HCT116 (cell line): ENCODE data around the gene CROCC. TPM values are rescaled to one million over a fixed set of nuclear protein-coding genes. Genes with fewer than 3 reads are reported as not detected.
A peak's percentile ranks its signal among the peaks of the same experiment; 100 is the strongest.
"Not testable (repeated sequence)": the region's sequence is repeated elsewhere in the genome, so short reads cannot be mapped to it uniquely, and the experiment has no call there.

Source experiments
- ATAC-seq: fragments of 200-7000 bp; cut with Tn5 transposase; 2 replicates; pipeline ENCODE4 v1.9.1; 2020; ENCODE audit warnings: mild to moderate bottlenecking, moderate library complexity
- BruUV-seq: library from RNA; stranded (reverse); fragments of 400-500 nt; replicated peaks from 2 replicates; lab custom pipeline; 2021; lab: Mats Ljungman, UMichigan
- CTCF ChIA-PET: fragments of 300-600 bp; sonication (Branson Sonifier 250); formaldehyde crosslinking; loops from one replicate; lab custom pipeline; 2021; ENCODE audit warnings: antibody characterized with exemption; lab: Charles Lee
- POLR2A ChIA-PET: fragments of 300-600, 350-600 bp; sonication (Branson Sonifier 250); formaldehyde crosslinking; loops from one replicate; lab custom pipeline; 2021; ENCODE audit warnings: antibody characterized with exemption; lab: Charles Lee
- RAD21 ChIA-PET, 2 experiments: fragments of 300-600 bp; sonication (Branson Sonifier 250); formaldehyde crosslinking; loops; one replicate each; lab custom pipeline; 2023; ENCODE audit warnings: low total read pairs in 2 of 2; ENCODE audit not compliant: uncharacterized antibody in 2 of 2, unreplicated experiment in 2 of 2, low non-redundant PET in 1 of 2; lab: Charles Lee
- DNase-seq: peaks from one replicate; pipeline ENCODE4 v3.0.0-alpha.2; 2010; ENCODE audit warnings: low read depth, low spot score
- H2AFZ ChIP-seq: fragments of 200-600 bp; shearing (Covaris generic), sonication (generic); 2 replicates; pipeline ENCODE4 v1.6.1; 2017; ENCODE audit warnings: low read depth, mixed run types, mixed read lengths, antibody characterized with exemption, low read length; ENCODE audit not compliant: poor library complexity, severe bottlenecking
- H3K27ac ChIP-seq: 2 replicates; pipeline ENCODE4 v1.5.1; 2012; ENCODE audit warnings: low read depth, low read length
- H3K27me3 ChIP-seq: fragments of 200-600 bp; sonication (generic); 2 replicates; pipeline ENCODE4 v1.6.1; 2016; ENCODE audit warnings: mixed run types, low read length, mixed read lengths; ENCODE audit not compliant: insufficient read depth
- H3K36me3 ChIP-seq, 2 experiments: fragments of 200-500 bp in 1 of 2; fragments of 200-600 bp in 1 of 2; sonication (Bioruptor generic) in 1 of 2; sonication (generic) in 1 of 2; 2 replicates each; pipeline versions ENCODE4 v1.5.1 to v1.6.1; 2014 to 2016; ENCODE audit warnings: low read length in 2 of 2, inconsistent platforms in 1 of 2, mixed read lengths in 1 of 2, mixed run types in 1 of 2; ENCODE audit not compliant: insufficient read depth in 2 of 2, control insufficient read depth in 1 of 2
- H3K4me1 ChIP-seq, 2 experiments: fragments of 200-600 bp in 1 of 2; sonication (generic) in 1 of 2; 2 replicates each; pipeline versions ENCODE4 v1.5.1 to v1.6.1; 2012 to 2017; ENCODE audit warnings: low read length in 2 of 2, inconsistent platforms in 1 of 2, mild to moderate bottlenecking in 1 of 2, mixed read lengths in 1 of 2, mixed run types in 1 of 2, moderate library complexity in 1 of 2; ENCODE audit not compliant: insufficient read depth in 2 of 2, control insufficient read depth in 1 of 2
- H3K4me2 ChIP-seq: fragments of 200-600 bp; sonication (generic); 2 replicates; pipeline ENCODE4 v1.6.1; 2017; ENCODE audit warnings: mixed run types, low read length, mixed read lengths
- H3K4me3 ChIP-seq, 2 experiments: fragments of 200-600 bp in 1 of 2; sonication (generic) in 1 of 2; replicated peaks in 1 of 2; 2 replicates each; pipeline ENCODE4 v1.5.1; 2011 to 2016; ENCODE audit warnings: low read length in 2 of 2, control low read depth in 1 of 2, low read depth in 1 of 2, mild to moderate bottlenecking in 1 of 2, mixed read lengths in 1 of 2, mixed run types in 1 of 2
- H3K79me2 ChIP-seq: fragments of 200-600 bp; sonication (generic); 2 replicates; pipeline ENCODE4 v1.6.1; 2017; ENCODE audit warnings: mild to moderate bottlenecking, mixed run types, low read length, moderate library complexity, mixed read lengths; ENCODE audit not compliant: insufficient read depth
- H3K9ac ChIP-seq: fragments of 200-600 bp; sonication (generic); 2 replicates; pipeline ENCODE4 v1.6.1; 2016; ENCODE audit warnings: low read length, mixed read lengths
- H3K9me2 ChIP-seq: fragments of 200-600 bp; sonication (generic), shearing (Covaris generic); 2 replicates; pipeline ENCODE4 v1.6.1; 2017; ENCODE audit warnings: mixed run types, mild to moderate bottlenecking, moderate library complexity; ENCODE audit not compliant: insufficient read depth
- H3K9me3 ChIP-seq, 2 experiments: fragments of 200-500 bp in 1 of 2; fragments of 200-600 bp in 1 of 2; sonication (Bioruptor generic) in 1 of 2; sonication (generic) in 1 of 2; 2 replicates each; pipeline ENCODE4 v1.6.1; 2014 to 2017; ENCODE audit warnings: low read length in 2 of 2, mixed read lengths in 2 of 2, inconsistent platforms in 1 of 2, low read depth in 1 of 2, mild to moderate bottlenecking in 1 of 2, mixed run types in 1 of 2, moderate library complexity in 1 of 2; ENCODE audit not compliant: control insufficient read depth in 1 of 2, insufficient read depth in 1 of 2
- H4K20me1 ChIP-seq: fragments of 200-600 bp; sonication (generic), shearing (Covaris generic); 2 replicates; pipeline ENCODE4 v1.6.1; 2017; ENCODE audit warnings: mixed run types, mild to moderate bottlenecking, moderate library complexity; ENCODE audit not compliant: insufficient read depth
- intact Hi-C: fragments of 100-400 bp; cut with micrococcal nuclease; formaldehyde crosslinking; loops from 2 replicates; pipeline ENCODE4 v1.10.0; 2022
- total RNA-seq: library from RNA; stranded (reverse); gene quantifications from one replicate; pipeline ENCODE4 v1.2.1, GENCODE V29; 2021; ENCODE audit not compliant: unreplicated experiment
- TF ChIP-seq, protein P1 (sequence below): IDR thresholded peaks from 2 replicates; pipeline ENCODE4 v1.6.1; 2012

Gene CROCC
- total RNA-seq, 1 experiment from 2014 or later, result 30.1 TPM

DNA sequence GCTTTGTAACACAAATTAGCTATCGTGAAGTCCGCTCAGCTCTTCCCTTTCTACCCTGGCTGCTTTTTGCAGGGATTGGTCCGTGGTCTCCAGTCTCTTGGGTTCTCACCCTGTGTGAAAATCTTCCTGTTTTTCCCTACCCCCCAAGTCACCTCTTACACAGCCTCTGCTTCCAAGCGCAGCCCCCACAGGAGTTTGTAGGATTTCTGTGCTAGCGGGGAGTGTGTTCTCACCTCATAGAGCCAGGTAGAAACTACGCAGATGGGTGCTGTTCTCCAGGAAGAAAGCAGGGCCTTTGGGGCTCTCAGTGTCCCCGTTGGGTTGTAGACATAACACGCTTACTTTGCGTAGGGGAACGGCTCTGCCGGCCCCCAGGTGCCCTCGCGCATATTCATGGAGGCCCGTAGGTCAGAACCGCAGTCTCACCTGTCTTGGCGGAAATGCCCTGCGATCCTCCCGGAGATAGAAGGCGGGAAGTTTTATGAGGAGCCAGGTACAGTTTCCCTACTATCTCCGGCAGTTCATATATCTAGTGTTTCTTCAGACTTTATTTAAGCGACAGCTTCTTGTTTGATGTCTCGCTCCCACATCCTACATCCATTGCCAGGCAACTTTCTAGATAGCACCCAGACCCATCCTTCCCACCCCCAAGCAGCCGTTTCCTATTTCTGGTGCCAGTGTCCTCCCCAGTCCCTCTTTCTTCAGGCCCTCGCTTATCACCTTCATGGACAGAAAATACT, 25.2 kb upstream of the CROCC start:
- POLR2A ChIA-PET, result interaction anchor here (0.6 to 1.9 kb wide), 3 partner anchors 9 to 383 kb away, joined by 8 to 26 read pairs (median 12); partner anchors contain the start of gene RNU1-1
- CTCF ChIA-PET, result not testable (repeated sequence)

DNA sequence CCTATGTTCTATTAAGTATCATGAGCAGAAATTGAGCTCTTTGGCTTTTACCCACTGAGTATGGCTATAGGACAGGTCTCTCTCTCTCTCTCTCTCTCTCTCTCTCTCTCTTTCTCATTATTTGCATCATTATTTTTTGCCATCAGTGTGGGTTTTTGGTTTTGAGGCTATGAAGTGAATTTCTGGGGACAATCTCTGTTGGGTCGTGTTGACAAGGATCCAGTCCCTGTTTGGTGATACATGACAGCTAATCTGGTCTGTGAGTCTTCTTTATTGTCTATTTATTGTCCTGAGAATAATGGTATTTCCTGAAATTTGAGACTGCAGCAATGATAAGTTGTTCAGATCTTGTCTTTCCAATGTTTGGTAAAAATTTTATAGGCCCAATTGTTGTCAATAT, 24.1 kb upstream of the CROCC start:
- DNase-seq, H3K9me2 ChIP-seq, BruUV-seq, H3K9me3 ChIP-seq, H3K9ac ChIP-seq, ATAC-seq, H3K27me3 ChIP-seq, POLR2A ChIA-PET, H2AFZ ChIP-seq, H3K36me3 ChIP-seq, H3K4me2 ChIP-seq, H3K4me3 ChIP-seq, RAD21 ChIA-PET, intact Hi-C loops, H4K20me1 ChIP-seq, H3K79me2 ChIP-seq: not testable (repeated sequence)
- Histone ChIP-seq H3K4me1 (peaks cover 12 to 33% of the 10 kb centered on the region in 2 experiments), H3K27ac (peak overlapping the region; percentile 90; the same call in 1 of the 2 replicates)
- CTCF ChIA-PET, result interaction anchor here (0.9 kb wide), 1 partner anchor 277 kb away, joined by 4 read pairs; no protein-coding TSS in a partner anchor

More for the DNA sequence above, 25.2 kb upstream of the CROCC start:
- intact Hi-C loops, result loop anchor here (1.0 kb wide), 1 partner anchor 9 kb away; no protein-coding TSS in a partner anchor
- TF ChIP-seq, protein P1, sequence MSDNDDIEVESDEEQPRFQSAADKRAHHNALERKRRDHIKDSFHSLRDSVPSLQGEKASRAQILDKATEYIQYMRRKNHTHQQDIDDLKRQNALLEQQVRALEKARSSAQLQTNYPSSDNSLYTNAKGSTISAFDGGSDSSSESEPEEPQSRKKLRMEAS, result peak; percentile 44
- Histone ChIP-seq H3K4me3 (peak overlapping the region in 1 of 2 experiments; percentile 26; a peak in 2 of 4 replicates), H3K4me1 (peaks cover 12 to 29% of the 10 kb centered on the region in 2 experiments), H3K4me2 (peak overlapping the region; percentile 59), H3K9ac (peak overlapping the region; percentile 48), H3K27ac (peak overlapping the region; percentile 90)
- H3K9me3 ChIP-seq, H3K79me2 ChIP-seq, RAD21 ChIA-PET, ATAC-seq, H3K36me3 ChIP-seq, BruUV-seq, H3K9me2 ChIP-seq, H4K20me1 ChIP-seq, H2AFZ ChIP-seq, H3K27me3 ChIP-seq: not testable (repeated sequence)
- DNase-seq, result peak; percentile 71

DNA sequence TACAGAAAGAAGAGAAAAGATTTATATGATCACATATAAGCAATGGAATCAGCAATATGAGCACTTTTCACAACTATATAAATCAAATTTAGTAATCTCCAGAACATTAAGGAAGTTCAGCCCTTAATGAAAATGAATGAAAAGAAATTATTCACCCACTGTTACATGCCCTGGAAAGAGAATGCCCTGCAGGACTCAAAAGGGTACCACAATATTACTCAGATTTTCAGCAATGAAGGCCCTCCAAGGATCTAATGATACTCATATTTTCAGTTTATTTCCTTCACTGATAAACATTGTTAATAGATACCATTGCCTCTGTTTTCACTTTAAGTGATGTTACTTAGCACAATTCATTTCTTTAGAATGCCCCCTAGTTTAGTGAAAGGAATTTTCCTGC, 23.4 kb upstream of the CROCC start:
- DNase-seq, H3K9ac ChIP-seq, H3K9me2 ChIP-seq, RAD21 ChIA-PET, H3K79me2 ChIP-seq, H3K27me3 ChIP-seq, H3K4me2 ChIP-seq, H4K20me1 ChIP-seq, H3K36me3 ChIP-seq, H3K27ac ChIP-seq, H3K4me3 ChIP-seq, POLR2A ChIA-PET, H3K9me3 ChIP-seq, intact Hi-C loops, H2AFZ ChIP-seq, ATAC-seq, BruUV-seq: not testable (repeated sequence)
- peaks cover 14 to 37% of the 10 kb centered on the region in 2 experiments for H3K4me1 ChIP-seq
- CTCF ChIA-PET, result interaction anchor here (0.9 to 2.1 kb wide), 2 partner anchors 277 to 278 kb away, joined by 4 to 15 read pairs; no protein-coding TSS in a partner anchor

DNA sequence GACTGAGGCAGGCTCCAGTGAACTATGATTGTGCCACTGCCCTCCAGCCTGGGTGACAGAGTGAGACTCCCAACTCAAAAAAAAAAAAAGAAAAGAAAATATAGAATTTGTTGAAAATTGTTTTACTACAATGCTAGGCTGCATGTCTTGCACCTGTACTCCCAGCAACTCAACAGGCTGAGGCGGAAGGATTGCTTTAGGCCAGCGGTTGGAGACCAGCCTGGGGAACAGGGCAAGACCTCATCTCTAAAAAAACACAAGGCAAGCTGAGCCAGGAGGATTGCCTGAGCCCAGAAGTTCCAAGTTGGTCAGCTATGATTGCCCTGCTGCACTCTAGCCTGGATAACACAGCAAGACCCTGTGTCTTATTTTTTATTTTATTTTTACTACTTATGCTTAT, 22.7 kb upstream of the CROCC start:
- ATAC-seq, H2AFZ ChIP-seq, H3K4me2 ChIP-seq, H3K27ac ChIP-seq, H3K9me3 ChIP-seq, DNase-seq, BruUV-seq, H3K36me3 ChIP-seq, H3K79me2 ChIP-seq, RAD21 ChIA-PET, H3K27me3 ChIP-seq, H3K9me2 ChIP-seq, H3K9ac ChIP-seq, H3K4me3 ChIP-seq, H4K20me1 ChIP-seq, intact Hi-C loops: not testable (repeated sequence)
- peaks cover 14 to 44% of the 10 kb centered on the region in 2 experiments for H3K4me1 ChIP-seq
- CTCF ChIA-PET, result interaction anchor here (2.1 kb wide), 1 partner anchor 278 kb away, joined by 15 read pairs; no protein-coding TSS in a partner anchor
- POLR2A ChIA-PET, result interaction anchor here (0.6 kb wide), 1 partner anchor 299 kb away, joined by 3 read pairs; no protein-coding TSS in a partner anchor
